Midbrain (tissue), 1 donor: ENCODE measurements around the gene OXSR1.
"Not testable (repeated sequence)": the region's sequence is repeated elsewhere in the genome, so short reads cannot be mapped to it uniquely, and the experiment has no call there.

Experiments used
- DNase-seq: peaks from one replicate; lab custom pipeline; 2025; lab: John Stamatoyannopoulos, UW

OXSR1 gene

DNA sequence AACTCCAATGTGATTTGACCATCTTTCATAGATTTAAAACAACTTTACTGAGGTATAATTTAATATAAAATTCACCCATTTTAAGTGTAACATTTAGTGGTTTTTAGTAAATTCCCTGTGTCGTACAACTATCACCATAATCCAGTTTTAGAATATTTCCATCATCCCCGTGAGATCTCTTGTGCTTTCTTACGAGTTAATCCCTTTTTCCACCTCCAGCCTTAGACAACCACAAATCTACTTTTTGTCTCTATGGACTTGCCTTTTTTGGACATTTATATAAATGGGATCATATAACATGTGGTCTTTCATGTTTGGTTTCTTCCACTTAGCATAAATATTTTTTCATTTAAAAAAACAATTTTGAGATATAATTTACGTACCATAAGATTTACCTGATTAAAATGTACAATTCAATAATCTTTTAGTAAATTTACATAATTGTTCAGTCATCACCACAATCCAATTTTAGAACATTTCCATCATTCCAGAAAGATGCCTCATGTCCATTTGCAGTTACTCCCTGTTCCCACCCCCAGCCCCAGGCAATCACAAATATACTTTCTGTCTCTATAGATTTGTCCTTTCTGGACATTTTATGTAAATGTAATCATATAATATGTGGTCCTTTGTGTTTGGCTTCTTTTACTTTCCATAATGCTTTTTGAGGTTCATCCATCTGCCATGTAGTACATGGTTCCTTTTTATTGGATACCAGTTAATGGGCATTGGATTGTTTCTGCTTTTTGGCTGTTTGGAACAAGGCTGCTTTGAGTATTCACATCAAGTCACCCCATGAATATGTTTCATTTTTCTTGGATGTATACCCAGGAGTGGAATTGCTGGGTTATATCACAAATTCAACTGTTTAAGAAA is 3.1 kb downstream of the OXSR1 start:
- DNase-seq, result no peak

DNA sequence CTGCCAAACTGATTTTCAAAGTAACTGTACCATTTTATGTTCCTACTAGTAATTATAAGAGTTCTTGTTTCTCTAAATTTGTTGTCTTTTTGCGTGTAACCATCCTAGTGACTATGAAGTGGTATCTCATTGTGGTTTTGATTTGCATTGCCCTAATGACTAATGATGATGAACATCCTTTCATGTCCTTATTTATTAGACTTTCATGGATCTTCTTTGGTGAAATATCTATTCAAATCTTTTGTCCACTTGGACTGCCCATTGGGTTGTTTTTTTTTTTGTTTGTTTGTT is 3.6 kb downstream of the OXSR1 start:
- DNase-seq, result no peak

- no peak for DNase-seq
Measured at GRCh38 chr3:38170722-38171121, 5.4 kb downstream of the OXSR1 start.

GRCh38 chr3:38171622-38172021 is 6.3 kb downstream of the OXSR1 start:
- DNase-seq, result no peak

GRCh38 chr3:38173834-38174418 is 8.6 kb downstream of the OXSR1 start:
- no peak for DNase-seq

- no peak for DNase-seq
Measured at GRCh38 chr3:38177181-38177580, 11.8 kb downstream of the OXSR1 start.

DNA sequence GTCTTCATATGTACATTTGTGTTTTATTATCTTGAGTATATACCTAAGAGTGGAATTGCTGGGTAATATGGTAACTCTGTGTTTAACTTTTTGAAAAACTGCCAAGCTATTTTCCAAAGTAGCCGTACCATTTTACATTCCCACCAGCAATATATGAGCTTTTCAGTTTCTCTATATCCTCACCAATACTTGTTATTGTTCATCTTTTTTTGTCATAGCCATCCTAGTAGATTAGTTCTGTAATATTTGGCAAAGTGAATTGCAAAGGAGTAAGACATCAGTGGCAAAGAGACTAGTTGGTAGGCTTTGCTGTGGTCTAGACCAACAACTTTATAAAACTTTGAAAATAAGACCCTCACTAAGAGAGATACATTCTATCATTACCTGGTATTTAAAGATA is 21.4 kb downstream of the OXSR1 start:
- no peak for DNase-seq

DNA sequence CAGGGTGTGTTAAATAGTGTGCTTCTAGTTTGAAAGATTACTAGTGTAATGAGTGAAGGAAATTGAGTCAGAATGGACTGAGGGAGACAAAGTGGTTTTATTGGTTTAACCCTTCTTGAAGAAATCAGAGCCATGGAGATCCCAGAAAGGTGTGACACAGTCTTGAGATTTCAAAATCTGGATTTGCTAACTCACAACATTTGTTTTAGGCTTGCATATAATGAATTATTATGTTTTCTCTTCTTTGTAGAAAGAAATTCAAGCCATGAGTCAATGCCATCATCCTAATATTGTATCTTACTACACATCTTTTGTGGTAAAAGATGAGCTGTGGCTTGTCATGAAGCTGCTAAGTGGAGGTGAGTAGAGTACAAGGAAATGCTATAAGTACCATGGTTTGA is 25.1 kb downstream of the OXSR1 start:
- no peak for DNase-seq

- not testable (repeated sequence) for DNase-seq
Measured at GRCh38 chr3:38202931-38203330, 37.6 kb downstream of the OXSR1 start.

DNA sequence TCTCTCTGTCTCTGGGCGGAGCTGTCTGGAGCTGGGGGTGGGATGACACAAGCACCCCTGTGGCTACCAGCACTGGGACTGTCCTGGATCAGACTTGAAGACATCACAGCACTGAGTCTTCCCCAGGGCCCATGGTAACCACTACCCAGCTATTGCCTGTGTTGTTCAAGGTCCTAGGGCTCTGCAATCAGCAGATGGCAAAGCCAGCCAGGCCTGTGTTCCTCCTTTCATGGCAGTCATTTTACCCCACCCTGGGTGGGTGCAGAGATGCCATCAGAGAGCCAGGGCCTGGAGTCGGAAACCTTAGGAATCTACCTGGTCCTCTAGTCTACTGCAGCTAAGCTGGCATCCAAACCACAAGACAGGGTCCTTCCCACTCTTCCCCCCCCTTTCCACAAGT is 38.4 kb downstream of the OXSR1 start:
- DNase-seq, result no peak

GRCh38 chr3:38204599-38205471 is 39.5 kb downstream of the OXSR1 start:
- DNase-seq, result no peak

GRCh38 chr3:38205472-38205805 is 40.1 kb downstream of the OXSR1 start:
- DNase-seq, result no peak

GRCh38 chr3:38207254-38208003 is 42.1 kb downstream of the OXSR1 start:
- DNase-seq, result no peak

- no peak for DNase-seq
Measured at GRCh38 chr3:38210141-38210757, 44.9 kb downstream of the OXSR1 start.

- DNase-seq, result no peak
Measured at GRCh38 chr3:38212141-38212540, 46.8 kb downstream of the OXSR1 start.

- no peak for DNase-seq
Measured at GRCh38 chr3:38214560-38214959, 49.2 kb downstream of the OXSR1 start.

- DNase-seq, result no peak
Measured at GRCh38 chr3:38219609-38220197, 54.4 kb downstream of the OXSR1 start.

GRCh38 chr3:38221005-38221404 is 55.7 kb downstream of the OXSR1 start:
- DNase-seq, result no peak

GRCh38 chr3:38222032-38222634 is 56.8 kb downstream of the OXSR1 start:
- DNase-seq, result no peak

DNA sequence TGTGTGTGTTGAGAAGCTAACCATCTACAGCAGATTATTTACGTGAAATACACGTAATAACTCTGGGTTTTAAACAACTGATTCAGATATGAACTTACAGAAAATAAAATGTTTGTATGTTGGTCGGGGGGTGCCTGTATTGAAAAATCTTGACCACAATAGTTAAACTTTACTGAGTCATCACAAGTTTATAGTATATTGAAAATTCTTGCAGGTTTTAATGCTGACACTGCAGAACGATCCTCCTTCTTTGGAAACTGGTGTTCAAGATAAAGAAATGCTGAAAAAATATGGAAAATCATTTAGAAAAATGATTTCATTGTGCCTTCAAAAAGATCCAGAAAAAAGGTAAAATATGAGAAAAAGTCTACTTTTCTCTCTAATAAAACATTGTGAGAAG is 59.0 kb downstream of the OXSR1 start:
- no peak for DNase-seq

- no peak for DNase-seq
Measured at GRCh38 chr3:38226273-38226672, 60.9 kb downstream of the OXSR1 start.
